Measurements from ENCODE around the gene TMEM86A. TPM values are rescaled to one million over a fixed set of nuclear protein-coding genes. Genes with fewer than 3 reads are reported as not detected.
A peak's percentile ranks its signal among the peaks of the same experiment; 100 is the strongest.

Gene TMEM86A
- total and polyA plus RNA-seq, 2 of the 4 experiments (the other 2 are of a cell fraction) = 0.31 to 0.36 TPM

DNA sequence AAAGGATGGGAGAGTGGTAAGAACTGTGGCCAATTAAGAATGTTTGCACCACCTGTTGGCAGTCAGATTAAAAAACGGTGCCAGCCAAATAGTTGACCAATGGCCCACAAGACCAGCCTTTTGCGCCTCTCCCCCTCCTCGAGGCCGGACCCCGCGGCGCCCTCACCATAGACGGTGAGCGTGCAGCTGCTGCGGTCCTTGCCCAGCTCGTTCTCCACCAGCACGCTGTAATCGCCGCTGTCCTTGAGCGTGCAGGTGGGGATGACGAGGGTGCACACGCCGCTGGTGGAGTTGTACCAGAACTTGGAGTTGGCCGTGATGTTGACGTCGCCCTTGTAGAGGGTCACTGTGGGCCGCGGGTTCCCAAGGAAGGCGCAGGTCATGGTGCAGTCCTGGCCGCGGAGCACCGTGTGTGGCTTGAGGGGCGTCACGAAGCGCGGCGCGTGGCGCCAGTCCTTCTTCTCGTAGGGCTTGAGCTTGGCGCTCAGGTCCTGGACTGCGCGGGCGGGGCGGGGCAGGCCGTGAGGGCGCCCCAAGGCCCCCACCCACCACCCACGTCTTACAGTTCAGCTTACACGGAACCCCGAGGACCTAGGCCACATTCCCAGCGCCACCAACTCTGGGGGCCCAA is 7.2 kb downstream of the TMEM86A start:
- Histone ChIP-seq H2AK9ac (replicated peaks; ENCODE audit: low read depth, low read length, poor library complexity) (peak overlapping the region; percentile 1), H3K23ac (ENCODE audit: low read depth, low read length) (no peak overlapping the region; the same call in 1 of the 2 replicates), H2AFZ (replicated peaks; ENCODE audit: low read length, poor library complexity) (peak overlapping the region; percentile 77), H2BK15ac (ENCODE audit: low read depth, low read length) (no peak overlapping the region), H2BK5ac (ENCODE audit: low read depth, low read length, poor library complexity, severe bottlenecking) (no peak overlapping the region), H3K4me1 (ENCODE audit: control insufficient read depth, insufficient read depth, low read length) (peaks cover 2% of the 10 kb centered on the region; the same call in 1 of the 2 replicates), H4K8ac (ENCODE audit: low read depth in 2 of 2, low read length in 2 of 2) (no peak overlapping the region; a peak in 1 of 4 replicates), H2BK120ac (ENCODE audit: low read depth, low read length) (no peak overlapping the region), H3K56ac (ENCODE audit: extremely low read depth, insufficient read depth, low read length) (no peak overlapping the region), H4K20me1 (ENCODE audit: insufficient read depth, low read length) (no peaks in the 10 kb centered on the region), H3K9me3 (ENCODE audit: control insufficient read depth, insufficient read depth, low read length) (0 out of 2 replicates have a peak, but pooled peaks cover 2% of the 10 kb centered on the region), H3K18ac (ENCODE audit: low read depth, low read length) (no peak overlapping the region), H3K4ac (ENCODE audit: low read depth, low read length) (no peak overlapping the region; the same call in 1 of the 2 replicates), H3K36me3 (ENCODE audit: control insufficient read depth, insufficient read depth, low read length) (no peaks in the 10 kb centered on the region), H3K4me2 (ENCODE audit: low read depth, low read length) (peak overlapping the region; percentile 89), H2AK5ac (ENCODE audit: low read depth, low read length) (no peak overlapping the region), H3K9me1 (ENCODE audit: insufficient read depth, low read length) (0 out of 2 replicates have a peak, but pooled peaks cover 2% of the 10 kb centered on the region), H3K9ac (ENCODE audit: low read depth, low read length) (no peak overlapping the region), H3K79me1 (ENCODE audit: low read depth in 1 of 2, low read length in 2 of 2) (no peaks in the 10 kb centered on the region), H4K5ac (ENCODE audit: low read depth, low read length) (no peak overlapping the region), H3K14ac (replicated peaks; ENCODE audit: low read depth, low read length) (no peak overlapping the region), H4K91ac (ENCODE audit: insufficient read depth, low read depth, low read length) (no peak overlapping the region), H3K27me3 (ENCODE audit: control insufficient read depth, insufficient read depth, low read length) (peaks cover 55% of the 10 kb centered on the region), H3K27ac (ENCODE audit: insufficient read depth, low read length) (no peak overlapping the region), H2BK20ac (ENCODE audit: low read depth, low read length) (no peak overlapping the region), H3K4me3 (ENCODE audit: insufficient read depth, low read depth, low read length) (peak overlapping the region; percentile 29)
- ATAC-seq (ENCODE audit: low read depth) = peak; percentile 32; the same call in 1 of the 2 replicates
- BruUV-seq (replicated peaks) = no TSS peak
- no peak for DNase-seq
- WGBS, 2 experiments (ENCODE audit: extremely low coverage in 2 of 2, insufficient read length in 1 of 2) = 18% methylated on average over 12 of the region's 46 CpGs; no CpG with 5 or more reads in 1 of the 2 experiments
- in situ Hi-C loops (cut with MboI; ENCODE audit: low sequenced_read_pairs) = no loop called here
- ChIA-PET POLR2A (ENCODE audit: unreplicated experiment) (no interaction called here), CTCF (no interaction called here)
- intact Hi-C loops (cut with micrococcal nuclease) = no loop called here
- dilution Hi-C loops (cut with HindIII; ENCODE audit: low sequenced_read_pairs, unreplicated experiment) = no loop called here
- TF ChIP-seq POLR2A (IDR thresholded peaks at IDR 0.05; ENCODE audit: low read depth, low read length) (no peak), BHLHE40 (IDR thresholded peaks at IDR 0.05; ENCODE audit: low read depth, low read length) (no peak), RCOR1 (IDR thresholded peaks at IDR 0.05; ENCODE audit: insufficient replicate concordance, low read length) (no peak), MAFK (IDR thresholded peaks at IDR 0.05; ENCODE audit: low read depth, low read length) (no peak), MXI1 (IDR thresholded peaks at IDR 0.05; ENCODE audit: borderline replicate concordance, low read depth, low read length) (no peak), SMC3 (IDR thresholded peaks at IDR 0.05; ENCODE audit: low read depth, low read length) (no peak), MAZ (IDR thresholded peaks at IDR 0.05; ENCODE audit: borderline replicate concordance, low read depth, low read length) (no peak), CHD1 (IDR thresholded peaks at IDR 0.05; ENCODE audit: low read depth, low read length) (no peak), CEBPB (IDR thresholded peaks at IDR 0.05; ENCODE audit: low read depth, low read length) (no peak), RAD21 (IDR thresholded peaks at IDR 0.05; ENCODE audit: low read length) (no peak), FOS (IDR thresholded peaks at IDR 0.05; ENCODE audit: low read depth, low read length) (no peak), NFE2L2 (IDR thresholded peaks at IDR 0.05; ENCODE audit: low read depth, low read length) (no peak), RFX5 (IDR thresholded peaks at IDR 0.05; ENCODE audit: low read depth, low read length) (no peak)
- TF ChIP-seq, protein P1, sequence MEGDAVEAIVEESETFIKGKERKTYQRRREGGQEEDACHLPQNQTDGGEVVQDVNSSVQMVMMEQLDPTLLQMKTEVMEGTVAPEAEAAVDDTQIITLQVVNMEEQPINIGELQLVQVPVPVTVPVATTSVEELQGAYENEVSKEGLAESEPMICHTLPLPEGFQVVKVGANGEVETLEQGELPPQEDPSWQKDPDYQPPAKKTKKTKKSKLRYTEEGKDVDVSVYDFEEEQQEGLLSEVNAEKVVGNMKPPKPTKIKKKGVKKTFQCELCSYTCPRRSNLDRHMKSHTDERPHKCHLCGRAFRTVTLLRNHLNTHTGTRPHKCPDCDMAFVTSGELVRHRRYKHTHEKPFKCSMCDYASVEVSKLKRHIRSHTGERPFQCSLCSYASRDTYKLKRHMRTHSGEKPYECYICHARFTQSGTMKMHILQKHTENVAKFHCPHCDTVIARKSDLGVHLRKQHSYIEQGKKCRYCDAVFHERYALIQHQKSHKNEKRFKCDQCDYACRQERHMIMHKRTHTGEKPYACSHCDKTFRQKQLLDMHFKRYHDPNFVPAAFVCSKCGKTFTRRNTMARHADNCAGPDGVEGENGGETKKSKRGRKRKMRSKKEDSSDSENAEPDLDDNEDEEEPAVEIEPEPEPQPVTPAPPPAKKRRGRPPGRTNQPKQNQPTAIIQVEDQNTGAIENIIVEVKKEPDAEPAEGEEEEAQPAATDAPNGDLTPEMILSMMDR (conservative IDR thresholded peaks at IDR 0.05; ENCODE audit: low read depth, low read length) = no peak
- TF ChIP-seq, protein P2, sequence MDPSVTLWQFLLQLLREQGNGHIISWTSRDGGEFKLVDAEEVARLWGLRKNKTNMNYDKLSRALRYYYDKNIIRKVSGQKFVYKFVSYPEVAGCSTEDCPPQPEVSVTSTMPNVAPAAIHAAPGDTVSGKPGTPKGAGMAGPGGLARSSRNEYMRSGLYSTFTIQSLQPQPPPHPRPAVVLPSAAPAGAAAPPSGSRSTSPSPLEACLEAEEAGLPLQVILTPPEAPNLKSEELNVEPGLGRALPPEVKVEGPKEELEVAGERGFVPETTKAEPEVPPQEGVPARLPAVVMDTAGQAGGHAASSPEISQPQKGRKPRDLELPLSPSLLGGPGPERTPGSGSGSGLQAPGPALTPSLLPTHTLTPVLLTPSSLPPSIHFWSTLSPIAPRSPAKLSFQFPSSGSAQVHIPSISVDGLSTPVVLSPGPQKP (IDR thresholded peaks at IDR 0.05; ENCODE audit: borderline replicate concordance, low read depth, low read length) = no peak
- TF ChIP-seq, protein P3, sequence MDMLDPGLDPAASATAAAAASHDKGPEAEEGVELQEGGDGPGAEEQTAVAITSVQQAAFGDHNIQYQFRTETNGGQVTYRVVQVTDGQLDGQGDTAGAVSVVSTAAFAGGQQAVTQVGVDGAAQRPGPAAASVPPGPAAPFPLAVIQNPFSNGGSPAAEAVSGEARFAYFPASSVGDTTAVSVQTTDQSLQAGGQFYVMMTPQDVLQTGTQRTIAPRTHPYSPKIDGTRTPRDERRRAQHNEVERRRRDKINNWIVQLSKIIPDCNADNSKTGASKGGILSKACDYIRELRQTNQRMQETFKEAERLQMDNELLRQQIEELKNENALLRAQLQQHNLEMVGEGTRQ (IDR thresholded peaks at IDR 0.05; ENCODE audit: low read depth, low read length) = no peak

Measured in IMR-90 (cell line).